Liver (tissue), 9 donors: Measurements from ENCODE around the gene NINJ2. TPM values are rescaled to one million over a fixed set of nuclear protein-coding genes. Genes with fewer than 3 reads are reported as not detected.

Experiments
- DNase-seq: peaks from one replicate; pipeline ENCODE4 v3.0.0-alpha.2; 2017; ENCODE audit warnings: low spot score
- H3K27ac ChIP-seq, 2 donors: one replicate each; pipeline ENCODE4 v1.7.0; 2013; ENCODE audit warnings: inconsistent platforms in 2 of 2, low read length in 2 of 2, control low read depth in 1 of 2, low read depth in 1 of 2, mild to moderate bottlenecking in 1 of 2
- H3K27me3 ChIP-seq, 4 donors: one replicate each; pipeline versions ENCODE4 v1.6.1 to v1.7.0; 2013; ENCODE audit warnings: low read length in 3 of 4, inconsistent platforms in 1 of 4, mild to moderate bottlenecking in 1 of 4, moderate library complexity in 1 of 4; ENCODE audit not compliant: control insufficient read depth in 4 of 4, insufficient read depth in 4 of 4
- H3K36me3 ChIP-seq, 4 donors: one replicate each; pipeline versions ENCODE4 v1.6.1 to v1.7.0; 2013; ENCODE audit warnings: low read length in 3 of 4, mild to moderate bottlenecking in 3 of 4, low read depth in 1 of 4, moderate library complexity in 1 of 4; ENCODE audit not compliant: control insufficient read depth in 4 of 4, insufficient read depth in 3 of 4
- H3K4me1 ChIP-seq, 4 donors: one replicate each; pipeline versions ENCODE4 v1.6.1 to v1.7.0; 2013; ENCODE audit warnings: low read length in 3 of 4, mild to moderate bottlenecking in 3 of 4, moderate library complexity in 1 of 4; ENCODE audit not compliant: control insufficient read depth in 4 of 4, insufficient read depth in 4 of 4
- H3K4me3 ChIP-seq, 3 donors: one replicate each; pipeline versions ENCODE4 v1.6.1 to v1.7.0; 2013; ENCODE audit warnings: low read length in 3 of 3, control low read depth in 1 of 3, low read depth in 1 of 3, mild to moderate bottlenecking in 1 of 3
- H3K9ac ChIP-seq, 2 donors: one replicate each; pipeline ENCODE4 v1.7.0; 2013; ENCODE audit warnings: low read length in 2 of 2, mild to moderate bottlenecking in 2 of 2, moderate library complexity in 2 of 2, control low read depth in 1 of 2, low read depth in 1 of 2
- H3K9me3 ChIP-seq, 4 donors: one replicate each; pipeline versions ENCODE4 v1.6.1 to v1.7.0; 2013; ENCODE audit warnings: low read length in 3 of 4; ENCODE audit not compliant: control insufficient read depth in 4 of 4
- EGR1 ChIP-seq, 2 donors: IDR thresholded peaks; 2 replicates each; pipeline ENCODE4 v1.6.1; 2016 to 2018; ENCODE audit warnings: antibody characterized with exemption in 2 of 2, low read depth in 2 of 2
- FOXA1 ChIP-seq: IDR thresholded peaks from 2 replicates; pipeline ENCODE4 v1.6.1; 2016; ENCODE audit warnings: antibody characterized with exemption
- FOXA2 ChIP-seq: IDR thresholded peaks from 2 replicates; pipeline ENCODE4 v1.6.1; 2016; ENCODE audit warnings: antibody characterized with exemption
- HNF4A ChIP-seq, 2 donors: conservative IDR thresholded peaks; 2 replicates each; pipeline ENCODE4 v1.6.1; 2016; ENCODE audit warnings: antibody characterized with exemption in 2 of 2, mild to moderate bottlenecking in 2 of 2
- HNF4G ChIP-seq: IDR thresholded peaks from 2 replicates; pipeline ENCODE4 v1.6.1; 2016; ENCODE audit warnings: antibody characterized with exemption
- JUND ChIP-seq, 2 donors: IDR thresholded peaks; 2 replicates each; pipeline ENCODE4 v1.6.1; 2016; ENCODE audit warnings: antibody characterized with exemption in 2 of 2
- MAX ChIP-seq: IDR thresholded peaks from 2 replicates; pipeline ENCODE4 v1.6.1; 2016; ENCODE audit warnings: antibody characterized with exemption
- NR2F2 ChIP-seq: IDR thresholded peaks from 2 replicates; pipeline ENCODE4 v1.6.1; 2016; ENCODE audit warnings: antibody characterized with exemption
- RAD21 ChIP-seq, 2 donors: IDR thresholded peaks; 2 replicates each; pipeline ENCODE4 v1.6.1; 2016; ENCODE audit warnings: antibody characterized with exemption in 2 of 2, mild to moderate bottlenecking in 2 of 2
- REST ChIP-seq: IDR thresholded peaks from 2 replicates; pipeline ENCODE4 v1.6.1; 2016; ENCODE audit warnings: antibody characterized with exemption, mild to moderate bottlenecking
- RXRA ChIP-seq, 2 donors: IDR thresholded peaks; 2 replicates each; pipeline ENCODE4 v1.6.1; 2017 to 2018; ENCODE audit warnings: antibody characterized with exemption in 2 of 2, mild to moderate bottlenecking in 1 of 2
- SP1 ChIP-seq: IDR thresholded peaks from 2 replicates; pipeline ENCODE4 v1.6.1; 2018; ENCODE audit warnings: antibody characterized with exemption, mild to moderate bottlenecking
- TAF1 ChIP-seq: conservative IDR thresholded peaks from 2 replicates; pipeline ENCODE4 v1.6.1; 2016; ENCODE audit warnings: antibody characterized with exemption, mild to moderate bottlenecking
- YY1 ChIP-seq: IDR thresholded peaks from 2 replicates; pipeline ENCODE4 v1.6.1; 2016; ENCODE audit warnings: antibody characterized with exemption, mild to moderate bottlenecking
- WGBS: extraction: QIAGEN DNeasy Blood & Tissue Kit; methylation state at CpG from one replicate; pipeline ENCODE4 v1.1.7; 2013; 5-methylcytosine and 5-hydroxymethylcytosine counted together
- polyA plus RNA-seq, 2 donors: library from polyadenylated mRNA; stranded (reverse) in 1 of 2; unstranded in 1 of 2; fragments of 200-250 nt in 1 of 2; fragments of >200 nt in 1 of 2; fragmentation: Nextera tagmentation in 1 of 2; extraction: Ambion mirVana in 1 of 2; gene quantifications; one replicate each; pipeline versions ENCODE4 v1.2.1 to v1.2.3, GENCODE V29; 2013 to 2015
- total RNA-seq, 2 donors: library from RNA; depleted of rRNA; stranded (reverse); fragments of >200 nt; gene quantifications; one replicate each; pipeline ENCODE4 v1.2.3, GENCODE V29; 2014
- TF ChIP-seq, protein P1 (sequence below): fragments of 150-350 bp; IDR thresholded peaks from 2 replicates; pipeline ENCODE4 v1.5.1; 2017; ENCODE audit warnings: improper control_type of control experiment, low read depth, low read length; ENCODE audit not compliant: missing input control
- TF ChIP-seq, protein P2 (sequence below): IDR thresholded peaks from 2 replicates; pipeline ENCODE4 v1.6.1; 2016; ENCODE audit warnings: antibody characterized with exemption
- TF ChIP-seq, protein P3 (sequence below): IDR thresholded peaks from 2 replicates; pipeline ENCODE4 v1.6.1; 2016; ENCODE audit warnings: antibody characterized with exemption
- donor health status: healthy.
- donor health status: healthy.
- donor health status: healthy.
- donor health status: healthy.
- donor health status: healthy.

The NINJ2 gene
- total and polyA plus RNA-seq, 4 donors, result 6.7 to 16.5 (median 15.4) TPM

GRCh38 chr12:636632-637031 is 26.6 kb downstream of the NINJ2 start:
- H3K4me1 ChIP-seq, result peaks cover 11 to 24% (median 17%) of the 10 kb centered on the region in 4 donors
- H3K4me3 ChIP-seq, result no peak overlapping the region
- H3K27ac ChIP-seq, result no peak overlapping the region
- no peaks in the 10 kb centered on the region for H3K27me3 ChIP-seq
- TF ChIP-seq YY1 (no peak), EGR1 (IDR thresholded peaks at IDR 0.05; ENCODE audit: low read depth in 2 of 2) (no peak), MAX (no peak), HNF4A (conservative IDR thresholded peaks at IDR 0.05) (no peak), RXRA (IDR thresholded peaks at IDR 0.05) (no peak), NR2F2 (no peak), SP1 (no peak), TAF1 (no peak), REST (no peak), JUND (IDR thresholded peaks at IDR 0.05) (no peak), FOXA1 (no peak), RAD21 (IDR thresholded peaks at IDR 0.05) (no peak), HNF4G (no peak), FOXA2 (no peak)
- TF ChIP-seq, protein P1, sequence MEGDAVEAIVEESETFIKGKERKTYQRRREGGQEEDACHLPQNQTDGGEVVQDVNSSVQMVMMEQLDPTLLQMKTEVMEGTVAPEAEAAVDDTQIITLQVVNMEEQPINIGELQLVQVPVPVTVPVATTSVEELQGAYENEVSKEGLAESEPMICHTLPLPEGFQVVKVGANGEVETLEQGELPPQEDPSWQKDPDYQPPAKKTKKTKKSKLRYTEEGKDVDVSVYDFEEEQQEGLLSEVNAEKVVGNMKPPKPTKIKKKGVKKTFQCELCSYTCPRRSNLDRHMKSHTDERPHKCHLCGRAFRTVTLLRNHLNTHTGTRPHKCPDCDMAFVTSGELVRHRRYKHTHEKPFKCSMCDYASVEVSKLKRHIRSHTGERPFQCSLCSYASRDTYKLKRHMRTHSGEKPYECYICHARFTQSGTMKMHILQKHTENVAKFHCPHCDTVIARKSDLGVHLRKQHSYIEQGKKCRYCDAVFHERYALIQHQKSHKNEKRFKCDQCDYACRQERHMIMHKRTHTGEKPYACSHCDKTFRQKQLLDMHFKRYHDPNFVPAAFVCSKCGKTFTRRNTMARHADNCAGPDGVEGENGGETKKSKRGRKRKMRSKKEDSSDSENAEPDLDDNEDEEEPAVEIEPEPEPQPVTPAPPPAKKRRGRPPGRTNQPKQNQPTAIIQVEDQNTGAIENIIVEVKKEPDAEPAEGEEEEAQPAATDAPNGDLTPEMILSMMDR, result no peak
- TF ChIP-seq, protein P2, sequence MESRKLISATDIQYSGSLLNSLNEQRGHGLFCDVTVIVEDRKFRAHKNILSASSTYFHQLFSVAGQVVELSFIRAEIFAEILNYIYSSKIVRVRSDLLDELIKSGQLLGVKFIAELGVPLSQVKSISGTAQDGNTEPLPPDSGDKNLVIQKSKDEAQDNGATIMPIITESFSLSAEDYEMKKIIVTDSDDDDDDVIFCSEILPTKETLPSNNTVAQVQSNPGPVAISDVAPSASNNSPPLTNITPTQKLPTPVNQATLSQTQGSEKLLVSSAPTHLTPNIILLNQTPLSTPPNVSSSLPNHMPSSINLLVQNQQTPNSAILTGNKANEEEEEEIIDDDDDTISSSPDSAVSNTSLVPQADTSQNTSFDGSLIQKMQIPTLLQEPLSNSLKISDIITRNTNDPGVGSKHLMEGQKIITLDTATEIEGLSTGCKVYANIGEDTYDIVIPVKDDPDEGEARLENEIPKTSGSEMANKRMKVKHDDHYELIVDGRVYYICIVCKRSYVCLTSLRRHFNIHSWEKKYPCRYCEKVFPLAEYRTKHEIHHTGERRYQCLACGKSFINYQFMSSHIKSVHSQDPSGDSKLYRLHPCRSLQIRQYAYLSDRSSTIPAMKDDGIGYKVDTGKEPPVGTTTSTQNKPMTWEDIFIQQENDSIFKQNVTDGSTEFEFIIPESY, result no peak
- TF ChIP-seq, protein P3, sequence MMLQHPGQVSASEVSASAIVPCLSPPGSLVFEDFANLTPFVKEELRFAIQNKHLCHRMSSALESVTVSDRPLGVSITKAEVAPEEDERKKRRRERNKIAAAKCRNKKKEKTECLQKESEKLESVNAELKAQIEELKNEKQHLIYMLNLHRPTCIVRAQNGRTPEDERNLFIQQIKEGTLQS, result no peak
- no peaks in the 10 kb centered on the region for H3K9me3 ChIP-seq
- no peak overlapping the region for H3K9ac ChIP-seq
- 93% methylated on average over 4 of the region's 4 CpGs for WGBS
- DNase-seq, result no peak
- no peaks in the 10 kb centered on the region for H3K36me3 ChIP-seq

DNA sequence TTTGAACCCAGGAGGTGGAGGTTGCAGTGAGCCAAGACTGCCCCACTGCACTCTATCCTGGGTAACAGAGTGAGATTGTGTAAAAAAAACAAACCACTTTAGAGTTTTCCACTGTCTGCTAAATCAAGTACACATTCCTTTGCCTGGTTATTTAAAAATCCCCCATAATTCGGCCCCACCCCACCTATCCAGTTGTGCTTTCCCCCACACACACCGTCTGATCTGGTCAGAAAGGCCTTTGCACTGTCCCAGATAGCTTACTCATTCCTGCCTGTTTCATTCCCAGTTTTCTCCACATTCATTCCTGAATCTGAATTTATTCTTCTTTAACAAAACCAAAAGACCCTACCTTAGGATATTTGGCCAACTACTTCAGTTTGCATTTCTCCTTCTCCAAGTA is 29.5 kb downstream of the NINJ2 start:
- peaks cover 14 to 27% (median 20%) of the 10 kb centered on the region in 4 donors for H3K4me1 ChIP-seq
- TF ChIP-seq TAF1 (no peak), FOXA2 (no peak), MAX (no peak), RXRA (IDR thresholded peaks at IDR 0.05) (no peak), HNF4A (conservative IDR thresholded peaks at IDR 0.05) (peak in 1 of 2 donors; percentile 44)
- TF ChIP-seq, protein P1, result no peak
- WGBS, result 39% methylated on average over 2 of the region's 2 CpGs

More for the DNA sequence above, 29.5 kb downstream of the NINJ2 start:
- Histone ChIP-seq H3K27me3 (no peaks in the 10 kb centered on the region), H3K27ac (peak overlapping the region; percentile 47 to 67), H3K9ac (no peak overlapping the region), H3K36me3 (no peaks in the 10 kb centered on the region), H3K9me3 (no peaks in the 10 kb centered on the region), H3K4me3 (no peak overlapping the region)
- no peak for DNase-seq
